Rectal smooth muscle tissue (tissue), 1 donor: ENCODE measurements around the gene NRP1.

Experiments used
- H3K27ac ChIP-seq: one replicate; pipeline ENCODE4 v1.7.0; 2013; ENCODE audit warnings: low read depth, low read length, inconsistent platforms
- H3K27me3 ChIP-seq: one replicate; pipeline ENCODE4 v1.7.0; 2013; ENCODE audit warnings: low read length; ENCODE audit not compliant: control insufficient read depth, insufficient read depth
- H3K36me3 ChIP-seq: one replicate; pipeline ENCODE4 v1.7.0; 2013; ENCODE audit warnings: low read length; ENCODE audit not compliant: control insufficient read depth, insufficient read depth
- H3K4me1 ChIP-seq: one replicate; pipeline ENCODE4 v1.7.0; 2013; ENCODE audit warnings: low read length; ENCODE audit not compliant: control insufficient read depth, insufficient read depth
- H3K4me3 ChIP-seq: one replicate; pipeline ENCODE4 v1.7.0; 2013; ENCODE audit warnings: low read length
- H3K9ac ChIP-seq: one replicate; pipeline ENCODE4 v1.7.0; 2013; ENCODE audit warnings: low read length

The NRP1 gene

DNA sequence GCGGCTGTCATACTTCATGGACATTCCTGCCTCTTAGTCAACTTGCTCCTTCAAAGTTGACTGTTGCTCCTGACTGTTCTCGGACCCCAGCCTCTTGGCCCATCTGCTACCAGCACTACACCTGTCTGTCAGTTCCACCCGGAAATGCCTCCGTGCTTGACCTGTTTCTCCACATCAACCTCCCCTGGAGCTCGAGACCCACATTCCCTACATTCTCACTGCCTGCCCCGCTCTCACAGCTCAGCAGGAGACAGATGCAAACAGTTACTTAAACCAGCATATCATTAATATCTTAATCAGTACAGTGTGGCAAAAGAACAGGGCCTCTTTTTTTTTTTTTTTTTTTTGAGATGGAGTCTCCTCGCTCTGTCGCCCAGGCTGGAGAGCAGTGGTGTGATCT, 174.3 kb downstream of the NRP1 start:
- Histone ChIP-seq H3K9ac (no peak overlapping the region), H3K27me3 (peaks cover 2% of the 10 kb centered on the region), H3K27ac (no peak overlapping the region), H3K4me3 (no peak overlapping the region), H3K36me3 (no peaks in the 10 kb centered on the region), H3K4me1 (no peaks in the 10 kb centered on the region)

DNA sequence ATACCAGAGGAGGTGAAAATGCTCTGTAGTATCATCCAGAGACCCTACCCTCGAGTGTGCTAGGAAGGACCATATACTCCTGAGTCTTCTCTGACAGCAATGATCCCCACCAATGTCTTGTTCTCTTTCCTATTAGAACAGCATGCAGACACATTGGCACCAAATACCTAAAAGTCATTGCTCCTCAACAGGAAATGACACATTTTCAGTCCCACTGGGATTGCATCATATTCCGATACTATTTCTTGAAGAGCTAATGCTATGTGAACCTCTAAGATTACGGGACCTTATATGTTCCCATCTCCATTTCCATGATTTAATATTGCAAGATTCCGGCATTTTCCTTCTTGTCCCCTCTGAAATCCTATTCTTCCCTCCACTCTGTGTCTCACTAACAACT, 177.4 kb downstream of the NRP1 start:
- H3K4me3 ChIP-seq = no peak overlapping the region
- no peak overlapping the region for H3K27ac ChIP-seq
- H3K36me3 ChIP-seq = no peaks in the 10 kb centered on the region
- H3K4me1 ChIP-seq = no peaks in the 10 kb centered on the region
- H3K9ac ChIP-seq = no peak overlapping the region
- peaks cover 2% of the 10 kb centered on the region for H3K27me3 ChIP-seq

DNA sequence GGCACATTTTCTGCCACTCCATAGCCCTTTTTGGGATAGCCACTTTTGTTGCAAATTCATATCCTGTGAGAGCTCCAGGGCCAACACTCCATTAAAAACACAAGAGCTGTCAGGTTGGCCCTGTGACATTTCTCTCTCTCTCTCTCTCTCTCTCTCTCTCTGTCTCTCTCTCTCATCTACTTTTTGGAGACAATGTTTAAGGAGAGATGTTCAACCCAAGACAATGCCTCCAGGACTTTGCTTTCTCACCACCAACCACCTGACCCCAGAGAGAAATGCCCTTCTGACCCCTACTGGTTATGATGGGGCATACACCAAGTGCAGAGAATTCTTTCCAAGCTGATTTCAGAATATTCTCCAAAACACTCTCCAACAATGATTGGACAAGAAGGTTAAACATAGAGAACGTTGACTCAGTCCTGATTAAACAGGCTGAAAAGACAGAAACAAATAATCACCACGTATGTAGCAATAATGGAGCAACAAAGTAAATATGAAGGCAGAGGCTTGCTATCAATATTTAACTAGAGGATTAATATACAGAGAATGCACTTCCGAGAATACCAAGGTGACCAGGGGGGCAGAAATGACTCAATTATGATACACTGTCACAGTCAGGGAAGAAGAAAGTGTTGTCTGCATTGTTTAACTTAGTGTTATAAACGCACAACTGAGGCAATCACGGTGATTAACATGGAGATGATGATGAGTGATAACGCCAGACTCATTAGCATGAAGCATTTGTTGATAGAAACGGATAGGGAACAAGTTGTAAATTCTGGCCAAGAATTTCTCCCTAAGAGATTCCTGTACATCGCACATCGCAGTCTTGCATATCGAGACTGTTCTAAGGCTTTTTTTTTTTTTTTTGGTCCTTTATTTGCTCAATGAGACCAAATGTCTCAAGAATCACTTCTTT, 178.5 kb downstream of the NRP1 start:
- Histone ChIP-seq H3K36me3 (no peaks in the 10 kb centered on the region), H3K4me1 (no peaks in the 10 kb centered on the region), H3K27me3 (peaks cover 2% of the 10 kb centered on the region), H3K4me3 (no peak overlapping the region), H3K9ac (no peak overlapping the region), H3K27ac (no peak overlapping the region)

DNA sequence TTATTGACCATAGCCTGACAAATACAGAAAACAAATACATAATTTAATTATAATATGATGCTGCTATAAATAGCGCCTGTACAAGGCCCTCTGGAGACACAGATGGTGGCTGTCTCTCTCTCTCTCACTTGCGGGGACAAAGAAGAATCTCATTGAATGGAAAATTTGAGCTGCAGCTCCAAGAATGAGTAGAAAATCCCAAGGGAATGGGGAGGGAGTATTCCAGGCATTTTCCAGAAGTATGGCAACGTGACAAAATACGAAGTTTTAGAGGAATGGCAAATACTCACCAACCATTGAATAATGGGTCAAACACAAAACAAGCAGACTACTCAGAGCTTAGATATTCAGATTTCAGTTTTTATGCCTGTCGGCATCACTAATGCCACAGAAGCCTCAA, 179.9 kb downstream of the NRP1 start:
- no peaks in the 10 kb centered on the region for H3K36me3 ChIP-seq
- H3K4me1 ChIP-seq = no peaks in the 10 kb centered on the region
- no peaks in the 10 kb centered on the region for H3K27me3 ChIP-seq
- H3K4me3 ChIP-seq = no peak overlapping the region
- H3K27ac ChIP-seq = no peak overlapping the region
- H3K9ac ChIP-seq = no peak overlapping the region

DNA sequence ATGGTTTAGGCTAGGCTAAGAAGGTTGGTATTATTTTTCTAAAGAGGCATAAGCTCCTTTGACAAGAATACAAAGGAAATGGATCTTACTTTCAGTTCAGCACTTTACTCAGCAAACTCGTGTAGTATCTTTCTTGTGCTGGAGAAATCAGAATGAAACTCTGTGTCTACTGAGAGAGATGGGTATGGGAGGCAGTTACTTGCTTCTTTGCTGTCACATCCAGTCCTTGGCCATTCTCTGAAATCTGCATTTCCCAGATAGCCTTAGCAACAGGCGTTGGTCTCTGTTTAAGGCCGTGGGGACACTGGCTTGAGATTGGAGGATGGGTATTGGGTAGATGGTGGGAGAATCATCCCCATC, 180.5 kb downstream of the NRP1 start:
- H3K36me3 ChIP-seq = no peaks in the 10 kb centered on the region
- no peak overlapping the region for H3K9ac ChIP-seq
- H3K27ac ChIP-seq = no peak overlapping the region
- H3K4me3 ChIP-seq = no peak overlapping the region
- H3K27me3 ChIP-seq = no peaks in the 10 kb centered on the region
- no peaks in the 10 kb centered on the region for H3K4me1 ChIP-seq

DNA sequence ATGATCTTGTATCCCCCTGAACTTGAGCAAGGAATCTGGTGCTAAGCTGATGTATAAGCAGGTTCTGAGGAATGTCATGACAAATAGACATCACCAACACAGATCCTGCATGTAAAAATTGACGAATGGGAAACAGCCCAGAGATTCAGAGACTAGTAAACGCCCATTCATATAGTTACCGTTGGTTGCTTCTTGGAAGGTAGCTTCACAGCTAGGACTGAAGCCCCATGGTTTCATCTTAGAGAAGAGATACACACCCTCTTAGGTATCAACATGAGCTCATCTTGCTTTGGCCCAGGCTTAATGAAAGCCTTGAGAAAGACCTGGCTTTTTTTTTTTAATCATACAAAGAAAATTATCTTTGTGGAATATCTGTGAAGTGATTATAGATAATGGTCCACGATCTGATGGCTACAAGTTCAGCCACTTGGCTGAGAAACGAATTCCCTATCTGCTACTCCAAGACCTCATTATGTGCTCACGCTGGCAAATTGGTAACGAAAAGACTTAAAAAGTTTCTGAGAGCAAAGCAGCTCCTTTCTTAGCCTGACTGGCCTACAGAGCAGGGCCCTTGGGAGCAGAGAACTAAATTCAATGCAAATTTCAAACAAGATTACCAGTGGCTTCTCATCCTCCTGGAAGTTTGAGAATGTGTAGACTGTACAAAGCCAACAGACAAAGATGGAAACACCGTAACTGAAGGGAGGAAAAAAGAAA, 181.1 kb downstream of the NRP1 start:
- Histone ChIP-seq H3K9ac (no peak overlapping the region), H3K4me3 (no peak overlapping the region), H3K27me3 (no peaks in the 10 kb centered on the region), H3K36me3 (no peaks in the 10 kb centered on the region), H3K27ac (no peak overlapping the region), H3K4me1 (no peaks in the 10 kb centered on the region)

DNA sequence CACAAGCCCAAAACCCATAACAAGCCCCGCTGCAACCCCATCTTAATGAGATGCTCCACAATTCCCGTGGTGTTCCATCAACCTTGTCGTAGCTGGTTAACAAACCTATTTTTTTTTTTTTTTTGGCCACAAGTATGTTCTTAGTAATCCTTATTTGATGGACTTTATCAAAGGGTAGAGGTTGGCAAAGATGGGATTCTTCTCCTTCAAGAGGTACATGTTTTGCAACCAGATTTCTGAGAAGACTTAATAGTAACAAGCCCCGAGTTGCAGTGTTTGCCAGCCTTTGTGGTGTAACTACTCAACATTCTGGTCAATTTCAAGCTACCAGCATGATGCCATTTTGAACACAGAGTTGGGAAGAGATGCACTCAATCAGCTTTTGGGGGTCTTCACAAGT, 181.7 kb downstream of the NRP1 start:
- no peaks in the 10 kb centered on the region for H3K27me3 ChIP-seq
- no peak overlapping the region for H3K27ac ChIP-seq
- no peak overlapping the region for H3K4me3 ChIP-seq
- no peak overlapping the region for H3K9ac ChIP-seq
- H3K36me3 ChIP-seq = no peaks in the 10 kb centered on the region
- H3K4me1 ChIP-seq = no peaks in the 10 kb centered on the region

DNA sequence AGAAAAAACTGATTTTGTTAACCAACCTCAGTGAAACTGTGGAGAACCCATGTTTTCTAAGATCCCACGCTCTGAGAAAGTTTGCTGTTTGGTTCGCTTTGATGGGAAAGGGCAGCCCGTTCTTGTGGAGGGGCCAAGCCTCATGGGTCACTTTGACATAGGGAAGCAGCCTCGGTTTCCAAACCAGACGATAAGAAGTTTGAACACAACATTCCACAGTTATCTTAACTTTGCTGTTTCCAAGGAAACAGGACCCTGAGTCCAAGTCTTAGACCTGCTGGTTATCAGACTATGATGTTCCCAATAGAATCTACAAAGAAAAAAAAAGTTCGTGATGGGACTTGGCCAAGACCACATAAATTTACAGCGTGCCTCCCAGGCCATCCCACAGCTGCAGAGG, 182.3 kb downstream of the NRP1 start:
- Histone ChIP-seq H3K36me3 (no peaks in the 10 kb centered on the region), H3K4me3 (no peak overlapping the region), H3K27ac (no peak overlapping the region), H3K4me1 (no peaks in the 10 kb centered on the region), H3K9ac (no peak overlapping the region), H3K27me3 (no peaks in the 10 kb centered on the region)

DNA sequence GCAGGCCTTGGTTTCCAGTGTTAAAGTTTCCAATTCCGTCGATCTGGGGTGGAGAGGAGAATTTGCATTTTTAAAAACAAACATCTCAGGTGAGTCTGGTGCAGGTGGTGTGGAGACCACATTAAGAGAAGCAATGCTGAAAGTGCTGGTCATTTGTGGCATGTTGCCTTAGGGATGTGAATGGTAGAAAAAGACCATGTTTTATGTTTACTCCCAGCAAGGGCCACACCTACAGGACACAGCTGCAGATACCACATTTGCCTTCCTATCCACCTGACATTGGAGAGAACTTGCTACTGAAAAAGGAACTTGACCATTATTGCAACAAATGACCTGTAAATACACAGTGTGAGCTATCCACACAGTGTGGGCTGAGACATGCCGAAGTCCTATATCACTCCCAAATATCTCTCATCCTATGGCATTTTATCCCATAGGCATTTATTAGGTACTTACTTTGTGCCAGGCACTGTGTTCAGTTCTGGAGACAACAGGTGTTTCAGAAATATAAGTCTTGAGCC, 183.1 kb downstream of the NRP1 start:
- H3K36me3 ChIP-seq = no peaks in the 10 kb centered on the region
- H3K27me3 ChIP-seq = no peaks in the 10 kb centered on the region
- no peak overlapping the region for H3K9ac ChIP-seq
- no peak overlapping the region for H3K27ac ChIP-seq
- no peaks in the 10 kb centered on the region for H3K4me1 ChIP-seq
- H3K4me3 ChIP-seq = no peak overlapping the region

DNA sequence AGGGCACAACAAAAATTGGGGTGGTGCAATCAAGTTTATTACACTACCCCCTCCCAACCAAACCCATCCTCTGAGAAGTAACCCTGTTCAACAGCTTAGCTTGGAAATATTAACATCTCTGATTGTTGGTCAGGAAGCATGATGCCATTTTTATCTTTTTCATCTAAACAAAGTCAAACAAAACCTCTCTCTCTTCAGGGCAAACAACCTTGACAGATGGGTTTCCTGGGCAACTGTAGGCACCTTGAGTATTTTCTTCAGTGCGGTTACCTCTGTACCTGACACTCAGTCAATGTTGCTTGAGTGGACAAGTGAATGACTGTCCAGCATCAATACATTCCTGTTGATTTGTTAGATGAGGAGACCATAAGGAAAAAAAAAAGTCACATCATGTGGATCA, 183.6 kb downstream of the NRP1 start:
- no peaks in the 10 kb centered on the region for H3K4me1 ChIP-seq
- no peak overlapping the region for H3K27ac ChIP-seq

DNA sequence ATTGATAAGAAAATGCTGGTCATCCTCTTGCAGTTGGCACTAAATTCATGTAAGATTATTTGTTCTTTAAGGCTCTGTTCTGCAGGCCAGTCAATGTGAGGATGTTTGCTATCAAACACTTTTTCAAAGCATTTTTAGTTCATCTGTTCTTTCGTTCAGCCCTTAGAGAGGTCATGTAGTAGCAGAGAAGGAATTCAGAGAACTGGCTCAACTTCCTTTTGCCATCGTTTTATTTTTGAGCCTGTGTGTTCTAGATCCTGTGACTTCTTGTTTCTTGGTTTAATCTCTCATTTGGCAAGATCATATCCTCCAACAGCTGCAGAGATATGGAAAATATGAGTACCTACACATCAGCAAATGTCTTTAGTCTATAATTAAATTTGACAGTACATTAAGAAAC, 184.3 kb downstream of the NRP1 start:
- Histone ChIP-seq H3K4me1 (no peaks in the 10 kb centered on the region), H3K27me3 (no peaks in the 10 kb centered on the region), H3K36me3 (no peaks in the 10 kb centered on the region), H3K4me3 (no peak overlapping the region), H3K27ac (no peak overlapping the region), H3K9ac (no peak overlapping the region)

More for the DNA sequence above, 183.6 kb downstream of the NRP1 start:
- Histone ChIP-seq H3K4me3 (no peak overlapping the region), H3K36me3 (no peaks in the 10 kb centered on the region), H3K27me3 (no peaks in the 10 kb centered on the region), H3K9ac (no peak overlapping the region)

DNA sequence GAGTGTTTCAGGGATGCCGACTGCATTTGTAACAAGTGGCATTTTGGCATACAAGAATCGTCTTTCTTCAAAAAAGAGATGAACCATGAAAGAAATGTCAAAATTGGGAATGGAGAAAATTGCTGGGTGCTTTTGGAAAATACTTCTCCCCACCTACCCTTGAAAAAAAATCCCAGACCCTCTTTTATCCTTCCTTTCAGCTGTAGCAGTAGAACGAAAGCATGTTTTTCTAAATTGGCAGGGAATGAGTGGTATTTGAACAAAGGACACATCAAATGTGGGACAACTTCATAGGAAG, 187.5 kb downstream of the NRP1 start:
- no peaks in the 10 kb centered on the region for H3K4me1 ChIP-seq
- H3K4me3 ChIP-seq = no peak overlapping the region
- no peaks in the 10 kb centered on the region for H3K27me3 ChIP-seq
- H3K36me3 ChIP-seq = no peaks in the 10 kb centered on the region
- H3K9ac ChIP-seq = no peak overlapping the region
- H3K27ac ChIP-seq = no peak overlapping the region
